Testis (tissue), 3 donors: Measurements from ENCODE around the gene RHBDL3. TPM values are rescaled to one million over a fixed set of nuclear protein-coding genes. Genes with fewer than 3 reads are reported as not detected.
"Not testable (repeated sequence)": the region's sequence is repeated elsewhere in the genome, so short reads cannot be mapped to it uniquely, and the experiment has no call there.

Experiments
- DNase-seq: peaks from one replicate; pipeline ENCODE4 v3.0.0-alpha.2; 2019
- H3K27ac ChIP-seq, 2 donors: fragments of 200-600 bp; sonication (generic); one replicate each; pipeline ENCODE4 v1.5.1; 2019
- H3K27me3 ChIP-seq: fragments of 200-600 bp; sonication (generic); one replicate; pipeline ENCODE4 v1.5.1; 2019
- H3K36me3 ChIP-seq: fragments of 200-600 bp; sonication (generic); one replicate; pipeline ENCODE4 v1.5.1; 2017; ENCODE audit warnings: low read depth; ENCODE audit errors: missing control alignments
- H3K4me1 ChIP-seq: fragments of 200-600 bp; sonication (generic); one replicate; pipeline ENCODE4 v1.5.1; 2019
- H3K4me3 ChIP-seq, 2 donors: fragments of 200-600 bp; sonication (generic); one replicate each; pipeline ENCODE4 v1.5.1; 2017 to 2019
- H3K9me3 ChIP-seq: fragments of 200-600 bp; sonication (generic); one replicate; pipeline ENCODE4 v1.5.1; 2017
- POLR2A ChIP-seq: fragments of 450-650 bp; IDR thresholded peaks from one replicate; pipeline ENCODE4 v1.6.1; 2017; ENCODE audit warnings: antibody characterized with exemption, mild to moderate bottlenecking, moderate library complexity
- WGBS, 2 donors: methylation state at CpG; one replicate each; pipeline ENCODE4 v1.1.5; 2018; 5-methylcytosine and 5-hydroxymethylcytosine counted together
- intact Hi-C: fragments of 100-400 bp; cut with DNase I; formaldehyde crosslinking; loops from one replicate; pipeline ENCODE4 v1.15.1; 2023; ENCODE audit warnings: low total_unique reads
- polyA plus RNA-seq: library from polyadenylated mRNA; stranded (reverse); fragments of 350-450 nt; fragmentation: Illumina TruSeq; extraction: RNeasy Lipid Tissue Mini Kit (QIAGEN cat#74804); gene quantifications from one replicate; pipeline ENCODE4 v1.2.3, GENCODE V29; 2014; ENCODE audit warnings: low read depth, low replicate concordance; ENCODE audit not compliant: insufficient read depth
- total RNA-seq, 2 donors: library from RNA; depleted of rRNA; stranded (reverse); fragments of >200 nt; gene quantifications; one replicate each; pipeline ENCODE4 v1.2.3, GENCODE V29; 2016
- TF ChIP-seq, protein P1 (sequence below), 3 experiments: fragments of 450-650 bp in 2 of 3; fragments of 200-600 bp in 1 of 3; sonication (generic) in 1 of 3; IDR thresholded peaks; one replicate each; pipeline ENCODE4 v1.5.1; 2016 to 2019; ENCODE audit warnings: antibody characterized with exemption in 3 of 3, mild to moderate bottlenecking in 2 of 3, moderate library complexity in 1 of 3

Gene RHBDL3
- total and polyA plus RNA-seq, 3 donors from 2014 or later = 3.5 to 4.5 (median 4.1) TPM

DNA sequence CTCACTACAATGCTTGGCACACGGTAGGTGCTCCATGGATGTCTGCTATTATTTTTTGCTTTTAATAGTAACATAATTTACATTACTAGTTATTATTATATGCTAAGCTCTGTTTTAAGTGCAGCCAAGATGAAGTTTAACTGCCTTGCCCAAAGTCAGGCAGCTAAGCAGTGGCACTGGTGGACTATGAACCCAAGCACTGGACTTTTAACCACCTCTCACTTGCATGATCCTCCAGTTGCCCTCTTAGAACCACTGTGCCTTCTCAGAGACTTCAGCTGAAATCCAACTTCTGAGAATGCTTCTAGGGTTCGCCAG is 82.8 kb downstream of the RHBDL3 start:
- WGBS, 2 donors = 87 to 90% methylated on average over 2 of the region's 2 CpGs
- H3K4me3 ChIP-seq = no peak overlapping the region
- H3K9me3 ChIP-seq = no peaks in the 10 kb centered on the region
- no peaks in the 10 kb centered on the region for H3K36me3 ChIP-seq
- no peaks in the 10 kb centered on the region for H3K27me3 ChIP-seq
- peaks cover 6% of the 10 kb centered on the region for H3K4me1 ChIP-seq
- intact Hi-C loops = no loop called here
- no peak overlapping the region for H3K27ac ChIP-seq
- TF ChIP-seq, protein P1, sequence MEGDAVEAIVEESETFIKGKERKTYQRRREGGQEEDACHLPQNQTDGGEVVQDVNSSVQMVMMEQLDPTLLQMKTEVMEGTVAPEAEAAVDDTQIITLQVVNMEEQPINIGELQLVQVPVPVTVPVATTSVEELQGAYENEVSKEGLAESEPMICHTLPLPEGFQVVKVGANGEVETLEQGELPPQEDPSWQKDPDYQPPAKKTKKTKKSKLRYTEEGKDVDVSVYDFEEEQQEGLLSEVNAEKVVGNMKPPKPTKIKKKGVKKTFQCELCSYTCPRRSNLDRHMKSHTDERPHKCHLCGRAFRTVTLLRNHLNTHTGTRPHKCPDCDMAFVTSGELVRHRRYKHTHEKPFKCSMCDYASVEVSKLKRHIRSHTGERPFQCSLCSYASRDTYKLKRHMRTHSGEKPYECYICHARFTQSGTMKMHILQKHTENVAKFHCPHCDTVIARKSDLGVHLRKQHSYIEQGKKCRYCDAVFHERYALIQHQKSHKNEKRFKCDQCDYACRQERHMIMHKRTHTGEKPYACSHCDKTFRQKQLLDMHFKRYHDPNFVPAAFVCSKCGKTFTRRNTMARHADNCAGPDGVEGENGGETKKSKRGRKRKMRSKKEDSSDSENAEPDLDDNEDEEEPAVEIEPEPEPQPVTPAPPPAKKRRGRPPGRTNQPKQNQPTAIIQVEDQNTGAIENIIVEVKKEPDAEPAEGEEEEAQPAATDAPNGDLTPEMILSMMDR (IDR thresholded peaks at IDR 0.05) = no peak
- no peak for TF ChIP-seq POLR2A
- DNase-seq = no peak

DNA sequence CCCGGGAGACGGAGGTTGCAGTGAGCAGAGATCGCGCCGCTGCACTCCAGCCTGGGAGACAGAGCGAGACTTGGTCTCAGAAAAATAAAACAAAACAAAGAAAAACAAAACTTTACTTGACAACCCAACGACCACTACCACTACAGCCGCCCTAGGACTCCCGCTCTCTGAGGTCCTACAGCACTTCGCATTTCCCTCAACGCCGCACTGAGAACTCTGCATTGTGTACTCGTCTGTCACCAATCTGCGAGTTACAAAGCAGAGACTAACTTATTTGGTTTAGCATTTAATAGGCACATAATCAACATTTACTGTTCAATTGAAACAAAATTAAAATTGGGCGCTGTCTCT is 83.8 kb downstream of the RHBDL3 start:
- Histone ChIP-seq H3K4me3 (peak overlapping the region; percentile 68 to 100), H3K27me3 (no peaks in the 10 kb centered on the region), H3K4me1 (peaks cover 13% of the 10 kb centered on the region), H3K9me3 (no peaks in the 10 kb centered on the region), H3K36me3 (no peaks in the 10 kb centered on the region), H3K27ac (peak overlapping the region; percentile 98 to 99)
- peak; percentile 38 for DNase-seq
- intact Hi-C loops = no loop called here
- WGBS, 2 donors = 13% methylated on average over 15 of the region's 15 CpGs
- TF ChIP-seq, protein P1 (IDR thresholded peaks at IDR 0.05) = no peak
- no peak for TF ChIP-seq POLR2A

DNA sequence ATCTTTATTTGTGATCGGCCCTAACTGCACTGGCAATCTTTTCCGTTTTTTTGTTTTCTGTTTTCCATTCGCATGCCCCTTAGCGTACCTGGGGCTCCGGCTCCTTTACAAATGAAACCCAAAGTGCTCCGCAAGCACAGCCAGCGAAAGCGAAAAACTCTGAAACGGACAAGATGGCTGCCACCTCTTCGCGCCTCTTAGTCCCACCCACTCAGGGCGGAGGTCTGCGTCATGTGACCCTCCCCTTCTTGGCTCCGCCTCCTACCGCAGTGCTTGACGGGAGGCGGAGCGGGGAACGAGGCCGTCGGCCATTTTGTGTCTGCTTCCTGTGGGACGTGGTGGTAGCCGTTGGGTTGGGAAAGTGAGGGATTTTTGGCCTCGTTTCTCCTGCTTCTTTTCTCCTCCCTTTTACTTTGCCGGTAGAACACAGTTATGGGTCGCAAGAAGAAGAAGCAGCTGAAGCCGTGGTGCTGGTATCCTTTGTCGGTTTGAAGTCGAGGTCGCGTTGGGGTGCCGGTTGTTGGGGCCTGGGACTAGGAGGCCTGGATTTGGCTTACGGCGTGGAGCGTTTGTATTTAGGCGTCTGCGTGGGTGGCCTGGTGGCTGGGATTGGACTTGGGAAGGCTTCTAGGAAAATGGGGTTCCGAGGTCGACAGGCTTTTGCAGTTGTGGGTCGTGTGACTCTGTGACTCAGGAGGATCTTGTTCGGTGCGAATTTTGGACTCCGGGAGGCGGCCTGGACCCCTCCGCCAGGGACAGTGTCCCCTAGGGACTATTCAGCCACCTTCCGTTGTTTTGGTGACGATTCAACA is 84.4 kb downstream of the RHBDL3 start, which contains the start of gene ZNF207:
Gene ZNF207, plus strand, starts transcription at position 304 of the 812 bp plus-strand sequence. Its CDS starts 129 bp downstream, at position 433.
- TF ChIP-seq, protein P1 (IDR thresholded peaks at IDR 0.05) = no peak
- TF ChIP-seq POLR2A = peak; percentile 79
- peaks cover 19% of the 10 kb centered on the region for H3K4me1 ChIP-seq
- peak within 1 kb of the TSS; percentile 68 to 100 for H3K4me3 ChIP-seq
- peak within 1 kb of the TSS; percentile 98 to 99 for H3K27ac ChIP-seq
- WGBS, 2 donors = 0 to 1% methylated on average over 46 to 47 of the region's 47 CpGs
- H3K9me3 ChIP-seq = no peaks in the 10 kb centered on the region
- H3K36me3 ChIP-seq = no peaks in the 10 kb centered on the region
- DNase-seq = peak; percentile 97
- intact Hi-C loops = no loop called here
- H3K27me3 ChIP-seq = no peaks in the 10 kb centered on the region

DNA sequence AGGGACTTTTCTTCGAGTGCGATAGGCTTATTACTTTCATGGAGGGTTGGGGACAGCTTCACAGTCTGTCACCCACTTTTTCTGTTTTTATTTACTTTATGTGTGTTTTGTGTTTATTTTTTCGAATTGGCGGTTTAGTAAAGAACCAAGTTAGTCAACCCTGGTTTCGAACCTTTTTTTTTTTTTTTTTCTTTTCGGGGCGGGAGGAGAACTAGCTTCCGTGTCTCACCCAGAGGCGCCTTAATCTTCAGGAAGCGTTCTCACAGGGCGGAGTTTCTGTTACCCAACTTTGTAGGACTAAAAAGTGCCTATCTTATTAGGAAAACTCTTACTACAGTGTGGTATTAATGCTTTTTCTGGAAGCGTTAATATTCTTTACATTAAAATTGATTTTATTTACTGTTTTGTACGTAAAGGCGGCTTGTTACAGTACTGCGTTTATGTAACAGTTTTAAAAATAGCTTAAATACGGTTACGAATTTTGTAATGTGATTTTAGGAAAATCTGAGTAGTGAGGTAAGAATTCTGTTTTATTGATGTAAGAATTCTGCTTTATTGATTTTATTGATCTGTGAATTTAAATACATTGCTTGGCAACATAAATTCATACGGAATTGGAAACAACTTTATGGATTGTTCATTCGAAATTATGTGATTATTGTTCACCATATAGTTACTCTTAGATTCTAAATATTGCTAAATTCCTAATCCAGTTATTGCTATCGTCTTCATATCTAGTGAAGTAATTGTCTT is 85.2 kb downstream of the RHBDL3 start:
- TF ChIP-seq, protein P1 (IDR thresholded peaks at IDR 0.05) = no peak
- no peak for TF ChIP-seq POLR2A
- Histone ChIP-seq H3K36me3 (no peaks in the 10 kb centered on the region), H3K4me1 (peaks cover 27% of the 10 kb centered on the region), H3K27me3 (no peaks in the 10 kb centered on the region), H3K27ac (peak overlapping the region; percentile 98 to 99), H3K9me3 (no peaks in the 10 kb centered on the region), H3K4me3 (peak overlapping the region; percentile 68 to 100)
- intact Hi-C loops = no loop called here
- 0% methylated on average over 20 of the region's 20 CpGs for WGBS, 2 donors
- peak; percentile 47 for DNase-seq

DNA sequence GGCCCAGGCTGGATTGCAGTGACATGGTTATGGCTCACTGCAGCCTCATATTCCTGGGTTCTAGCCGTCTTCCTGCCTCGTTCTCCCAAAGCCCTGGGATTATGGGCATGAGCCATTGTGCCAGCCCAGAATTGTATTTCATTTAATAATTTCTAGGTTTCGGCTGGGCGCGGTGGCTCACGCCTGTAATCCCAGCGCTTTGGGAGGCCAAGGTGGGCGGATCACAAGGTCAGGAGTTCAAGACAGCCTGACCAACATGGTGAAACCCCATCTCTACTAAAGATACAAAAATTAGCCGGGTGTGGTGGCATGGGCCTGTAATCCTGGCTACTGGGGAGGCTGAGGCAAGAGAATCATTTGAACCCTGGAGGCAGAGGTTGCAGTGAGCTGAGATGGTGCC is 87.1 kb downstream of the RHBDL3 start:
- peak overlapping the region in 1 of 2 donors; percentile 100 for H3K4me3 ChIP-seq
- peaks cover 27% of the 10 kb centered on the region for H3K4me1 ChIP-seq
- H3K9me3 ChIP-seq, H3K27ac ChIP-seq, H3K36me3 ChIP-seq, DNase-seq, intact Hi-C loops, H3K27me3 ChIP-seq: not testable (repeated sequence)
- 83 to 84% methylated on average over 9 of the region's 9 CpGs for WGBS, 2 donors
